RWPE1 (cell line): ENCODE data around the gene RNASE9.
A peak's percentile ranks its signal among the peaks of the same experiment; 100 is the strongest.

Experiments
- CTCF ChIA-PET: fragments of 350-600 bp; sonication (Branson Sonifier 250); formaldehyde crosslinking; extraction: SDS; loops from one replicate; lab custom pipeline; 2021; lab: Yijun Ruan, JAX
- POLR2A ChIA-PET: fragments of 400-600 bp; formaldehyde crosslinking; extraction: SDS; loops from one replicate; lab custom pipeline; 2020; ENCODE audit warnings: antibody characterized with exemption; ENCODE audit not compliant: low non-redundant PET; lab: Yijun Ruan, JAX
- DNase-seq: peaks from one replicate; pipeline ENCODE4 v3.0.0; 2012; ENCODE audit warnings: low spot score
- H3K27ac ChIP-seq: fragments of 450-650 bp; 2 replicates; pipeline ENCODE4 v1.5.1; 2017
- TF ChIP-seq, protein P1 (sequence below): fragments of 450-650 bp; conservative IDR thresholded peaks from 2 replicates; pipeline ENCODE4 v1.5.1; 2017; ENCODE audit warnings: low read depth, mild to moderate bottlenecking

RNASE9 gene

DNA sequence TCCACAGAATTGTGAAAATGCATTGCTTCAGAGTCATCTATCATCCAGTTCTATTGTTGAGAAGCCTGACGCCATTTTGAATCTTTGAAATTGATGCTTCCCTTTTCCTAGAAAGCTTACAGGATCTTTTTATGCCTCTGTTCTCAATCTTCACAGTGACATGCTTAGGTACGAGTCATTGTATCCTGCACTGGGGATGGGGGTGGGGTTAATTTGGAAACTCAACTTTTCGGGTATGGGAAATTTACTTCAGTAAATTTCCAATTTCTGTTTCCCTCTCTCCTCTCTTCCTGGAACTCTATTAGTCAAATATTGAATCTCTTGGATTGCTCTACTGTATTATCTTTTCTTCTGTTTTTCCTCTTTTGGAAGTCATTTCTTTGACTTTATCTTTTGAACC, 31.0 kb downstream of the RNASE9 start:
- POLR2A ChIA-PET = no interaction called here
- TF ChIP-seq, protein P1, sequence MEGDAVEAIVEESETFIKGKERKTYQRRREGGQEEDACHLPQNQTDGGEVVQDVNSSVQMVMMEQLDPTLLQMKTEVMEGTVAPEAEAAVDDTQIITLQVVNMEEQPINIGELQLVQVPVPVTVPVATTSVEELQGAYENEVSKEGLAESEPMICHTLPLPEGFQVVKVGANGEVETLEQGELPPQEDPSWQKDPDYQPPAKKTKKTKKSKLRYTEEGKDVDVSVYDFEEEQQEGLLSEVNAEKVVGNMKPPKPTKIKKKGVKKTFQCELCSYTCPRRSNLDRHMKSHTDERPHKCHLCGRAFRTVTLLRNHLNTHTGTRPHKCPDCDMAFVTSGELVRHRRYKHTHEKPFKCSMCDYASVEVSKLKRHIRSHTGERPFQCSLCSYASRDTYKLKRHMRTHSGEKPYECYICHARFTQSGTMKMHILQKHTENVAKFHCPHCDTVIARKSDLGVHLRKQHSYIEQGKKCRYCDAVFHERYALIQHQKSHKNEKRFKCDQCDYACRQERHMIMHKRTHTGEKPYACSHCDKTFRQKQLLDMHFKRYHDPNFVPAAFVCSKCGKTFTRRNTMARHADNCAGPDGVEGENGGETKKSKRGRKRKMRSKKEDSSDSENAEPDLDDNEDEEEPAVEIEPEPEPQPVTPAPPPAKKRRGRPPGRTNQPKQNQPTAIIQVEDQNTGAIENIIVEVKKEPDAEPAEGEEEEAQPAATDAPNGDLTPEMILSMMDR = no peak
- CTCF ChIA-PET = interaction anchor here (0.6 to 1.4 kb wide), 3 partner anchors 12 to 59 kb away, joined by 3 read pairs; no protein-coding TSS in a partner anchor
- H3K27ac ChIP-seq = no peak overlapping the region
- DNase-seq = no peak

- no peak overlapping the region for H3K27ac ChIP-seq
- no peak for DNase-seq
- POLR2A ChIA-PET = no interaction called here
- TF ChIP-seq, protein P1 = no peak
- CTCF ChIA-PET = interaction anchor here (0.7 to 1.6 kb wide), 2 partner anchors 75 to 108 kb away, joined by 3 read pairs; no protein-coding TSS in a partner anchor
Observed at GRCh38 chr14:20524027-20524426, 36.8 kb downstream of the RNASE9 start.

GRCh38 chr14:20522332-20522731, 38.5 kb downstream of the RNASE9 start:
- ChIA-PET CTCF (no interaction called here), POLR2A (no interaction called here)
- DNase-seq = no peak
- no peak overlapping the region for H3K27ac ChIP-seq
- TF ChIP-seq, protein P1 = no peak

DNA sequence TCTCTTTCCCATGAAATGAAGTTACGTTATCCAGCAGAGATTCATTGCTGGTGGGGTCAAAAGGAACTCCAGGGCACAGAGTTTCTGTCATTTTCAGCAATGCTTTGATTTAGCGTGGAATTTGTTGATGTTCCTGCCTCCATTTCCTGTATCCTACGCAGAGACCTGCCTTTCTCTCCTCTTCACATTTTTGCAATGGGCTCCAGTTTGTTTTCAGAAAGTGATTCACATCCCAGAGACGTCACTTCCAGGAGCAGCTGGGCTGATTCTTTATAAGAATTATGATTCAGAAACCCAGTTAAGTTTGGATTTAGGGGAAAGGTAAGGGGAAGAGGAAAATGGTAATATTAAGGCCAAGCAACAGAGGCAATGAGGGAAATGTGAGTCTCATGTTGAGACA, 43.9 kb downstream of the RNASE9 start:
- CTCF ChIA-PET = no interaction called here
- TF ChIP-seq, protein P1 = no peak
- peak; percentile 33 for DNase-seq
- POLR2A ChIA-PET = no interaction called here
- H3K27ac ChIP-seq = no peak overlapping the region

DNA sequence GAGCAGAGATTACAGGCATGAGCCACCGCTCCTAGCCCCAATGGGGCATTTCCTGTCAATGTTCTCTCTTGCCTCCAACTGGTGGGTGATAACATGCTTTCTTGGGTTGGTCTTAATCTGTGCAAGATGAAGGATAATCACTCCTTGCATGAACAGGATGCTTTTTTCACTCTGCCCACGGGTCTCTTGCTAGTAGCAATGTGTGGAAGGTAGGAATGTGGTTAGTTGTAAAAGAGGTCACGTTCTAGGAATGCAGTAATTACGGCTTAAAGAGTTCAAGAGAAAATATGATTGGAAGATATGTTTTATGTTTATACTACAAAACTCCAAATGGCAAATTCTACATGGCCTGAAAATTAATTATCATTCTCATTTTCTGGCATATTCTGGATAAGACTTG, 45.0 kb downstream of the RNASE9 start:
- no peak for DNase-seq
- ChIA-PET CTCF (no interaction called here), POLR2A (no interaction called here)
- TF ChIP-seq, protein P1 = no peak
- H3K27ac ChIP-seq = no peak overlapping the region

DNA sequence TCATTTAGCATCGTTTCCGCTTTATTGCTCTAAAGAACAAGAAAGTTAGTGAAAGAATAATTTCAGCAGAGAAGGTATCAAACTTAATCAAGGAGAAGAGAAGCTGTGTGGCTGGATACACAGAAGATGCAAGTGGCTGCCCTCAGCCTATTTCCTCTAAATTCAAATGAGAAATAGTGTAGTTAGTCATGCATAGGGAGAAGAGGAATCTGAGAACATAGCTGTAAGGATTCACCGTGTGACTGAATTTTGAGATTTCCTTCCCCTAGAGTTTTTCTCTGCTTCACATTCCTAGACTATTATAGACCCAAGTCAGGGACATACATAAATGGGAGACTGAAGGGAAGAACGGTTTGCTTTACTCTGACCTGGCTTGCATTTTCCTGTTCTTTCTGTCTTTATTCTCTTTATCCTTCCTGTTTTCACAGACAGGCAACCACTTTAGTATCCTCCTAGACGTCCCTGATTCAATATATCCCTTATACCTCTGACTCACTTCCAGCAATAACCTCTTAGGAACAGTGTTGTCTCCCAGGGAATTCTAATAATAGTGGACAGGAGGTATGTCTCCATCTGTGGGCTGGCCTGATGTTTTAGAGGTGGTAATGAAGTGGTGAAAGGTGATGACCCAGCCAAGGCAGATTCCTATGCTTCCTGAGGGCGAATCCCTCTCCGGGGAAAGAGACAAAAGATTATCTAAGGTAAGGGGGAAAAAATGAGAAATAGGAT, 48.5 kb downstream of the RNASE9 start:
- TF ChIP-seq, protein P1 = no peak
- ChIA-PET CTCF (no interaction called here), POLR2A (no interaction called here)
- no peak for DNase-seq
- no peak overlapping the region for H3K27ac ChIP-seq
